DOHH2 (cell line): ENCODE measurements around the gene SYNGR4.

Experiments used
- H3F3A ChIP-seq: fragments of 200-600 bp; sonication (generic), shearing (Covaris generic); 2 replicates; pipeline ENCODE4 v1.6.0; 2016; ENCODE audit warnings: antibody characterized with exemption, mild to moderate bottlenecking; ENCODE audit not compliant: control insufficient read depth, insufficient read depth
- H3K27ac ChIP-seq: fragments of 200-600 bp; sonication (generic); 2 replicates; pipeline ENCODE4 v1.5.1; 2014; ENCODE audit warnings: low read depth, mild to moderate bottlenecking, low read length, moderate library complexity
- H3K27me3 ChIP-seq: fragments of 200-600 bp; sonication (generic); 2 replicates; pipeline ENCODE4 v1.6.1; 2014; ENCODE audit warnings: mild to moderate bottlenecking, low read length, mixed read lengths; ENCODE audit not compliant: control insufficient read depth
- H3K36me3 ChIP-seq: fragments of 200-600 bp; sonication (generic); 2 replicates; pipeline ENCODE4 v1.6.1; 2014; ENCODE audit warnings: mild to moderate bottlenecking, low read length, moderate library complexity, mixed read lengths; ENCODE audit not compliant: control insufficient read depth
- H3K4me1 ChIP-seq: fragments of 200-600 bp; sonication (generic); 2 replicates; pipeline ENCODE4 v1.6.1; 2014; ENCODE audit warnings: mild to moderate bottlenecking, low read length, mixed read lengths; ENCODE audit not compliant: control insufficient read depth
- H3K4me2 ChIP-seq: fragments of 200-600 bp; sonication (generic); 2 replicates; pipeline ENCODE4 v1.6.0; 2014; ENCODE audit warnings: mild to moderate bottlenecking, low read length, moderate library complexity
- H3K4me3 ChIP-seq: fragments of 200-600 bp; sonication (generic); 2 replicates; pipeline ENCODE4 v1.5.1; 2014; ENCODE audit warnings: mild to moderate bottlenecking, low read length, mixed read lengths
- H3K79me2 ChIP-seq: fragments of 200-600 bp; sonication (generic); 2 replicates; pipeline ENCODE4 v1.6.1; 2014; ENCODE audit warnings: mild to moderate bottlenecking, low read length, mixed read lengths; ENCODE audit not compliant: control insufficient read depth
- H3K9me2 ChIP-seq: fragments of 200-600 bp; sonication (generic); replicated peaks from 2 replicates; pipeline ENCODE4 v1.6.1; 2014; ENCODE audit warnings: mild to moderate bottlenecking, low read length, mixed read lengths; ENCODE audit not compliant: control insufficient read depth
- H3K9me3 ChIP-seq: fragments of 200-600 bp; sonication (generic); 2 replicates; pipeline ENCODE4 v1.6.1; 2014; ENCODE audit warnings: antibody characterized with exemption, low read length, mixed read lengths; ENCODE audit not compliant: control insufficient read depth, insufficient read depth
- H4K20me1 ChIP-seq: fragments of 200-600 bp; sonication (generic); 2 replicates; pipeline ENCODE4 v1.6.0; 2014; ENCODE audit warnings: low read depth, mild to moderate bottlenecking, antibody characterized with exemption, low read length, moderate library complexity; ENCODE audit not compliant: control insufficient read depth, insufficient read depth
- EZH2phosphoT487 ChIP-seq: fragments of 200-600 bp; sonication (generic); IDR thresholded peaks from 2 replicates; pipeline ENCODE4 v1.6.1; 2017; ENCODE audit warnings: borderline replicate concordance, mild to moderate bottlenecking, antibody characterized with exemption, low read length, moderate library complexity, mixed read lengths
- TF ChIP-seq, protein P1 (sequence below): fragments of 200-600 bp; sonication (generic); IDR thresholded peaks from one replicate; pipeline ENCODE4 v1.5.1; 2014; ENCODE audit warnings: antibody characterized with exemption, mild to moderate bottlenecking, low read depth, low read length; ENCODE audit not compliant: poor library complexity, severe bottlenecking

Gene SYNGR4

GRCh38 chr19:48332351-48332661, 31.9 kb upstream of the SYNGR4 start:
- Histone ChIP-seq H3K9me2 (no peaks in the 10 kb centered on the region), H3K27ac (peak overlapping the region; percentile 89), H4K20me1 (no peaks in the 10 kb centered on the region), H3K4me2 (peak overlapping the region; percentile 82), H3K79me2 (peaks cover 17% of the 10 kb centered on the region), H3F3A (peaks cover 19% of the 10 kb centered on the region), H3K4me3 (peak overlapping the region; percentile 76), H3K4me1 (peaks cover 63% of the 10 kb centered on the region), H3K9me3 (peaks cover 8% of the 10 kb centered on the region), H3K27me3 (no peaks in the 10 kb centered on the region), H3K36me3 (peaks cover 19% of the 10 kb centered on the region)
- TF ChIP-seq EZH2phosphoT487 = no peak
- TF ChIP-seq, protein P1, sequence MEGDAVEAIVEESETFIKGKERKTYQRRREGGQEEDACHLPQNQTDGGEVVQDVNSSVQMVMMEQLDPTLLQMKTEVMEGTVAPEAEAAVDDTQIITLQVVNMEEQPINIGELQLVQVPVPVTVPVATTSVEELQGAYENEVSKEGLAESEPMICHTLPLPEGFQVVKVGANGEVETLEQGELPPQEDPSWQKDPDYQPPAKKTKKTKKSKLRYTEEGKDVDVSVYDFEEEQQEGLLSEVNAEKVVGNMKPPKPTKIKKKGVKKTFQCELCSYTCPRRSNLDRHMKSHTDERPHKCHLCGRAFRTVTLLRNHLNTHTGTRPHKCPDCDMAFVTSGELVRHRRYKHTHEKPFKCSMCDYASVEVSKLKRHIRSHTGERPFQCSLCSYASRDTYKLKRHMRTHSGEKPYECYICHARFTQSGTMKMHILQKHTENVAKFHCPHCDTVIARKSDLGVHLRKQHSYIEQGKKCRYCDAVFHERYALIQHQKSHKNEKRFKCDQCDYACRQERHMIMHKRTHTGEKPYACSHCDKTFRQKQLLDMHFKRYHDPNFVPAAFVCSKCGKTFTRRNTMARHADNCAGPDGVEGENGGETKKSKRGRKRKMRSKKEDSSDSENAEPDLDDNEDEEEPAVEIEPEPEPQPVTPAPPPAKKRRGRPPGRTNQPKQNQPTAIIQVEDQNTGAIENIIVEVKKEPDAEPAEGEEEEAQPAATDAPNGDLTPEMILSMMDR = no peak

DNA sequence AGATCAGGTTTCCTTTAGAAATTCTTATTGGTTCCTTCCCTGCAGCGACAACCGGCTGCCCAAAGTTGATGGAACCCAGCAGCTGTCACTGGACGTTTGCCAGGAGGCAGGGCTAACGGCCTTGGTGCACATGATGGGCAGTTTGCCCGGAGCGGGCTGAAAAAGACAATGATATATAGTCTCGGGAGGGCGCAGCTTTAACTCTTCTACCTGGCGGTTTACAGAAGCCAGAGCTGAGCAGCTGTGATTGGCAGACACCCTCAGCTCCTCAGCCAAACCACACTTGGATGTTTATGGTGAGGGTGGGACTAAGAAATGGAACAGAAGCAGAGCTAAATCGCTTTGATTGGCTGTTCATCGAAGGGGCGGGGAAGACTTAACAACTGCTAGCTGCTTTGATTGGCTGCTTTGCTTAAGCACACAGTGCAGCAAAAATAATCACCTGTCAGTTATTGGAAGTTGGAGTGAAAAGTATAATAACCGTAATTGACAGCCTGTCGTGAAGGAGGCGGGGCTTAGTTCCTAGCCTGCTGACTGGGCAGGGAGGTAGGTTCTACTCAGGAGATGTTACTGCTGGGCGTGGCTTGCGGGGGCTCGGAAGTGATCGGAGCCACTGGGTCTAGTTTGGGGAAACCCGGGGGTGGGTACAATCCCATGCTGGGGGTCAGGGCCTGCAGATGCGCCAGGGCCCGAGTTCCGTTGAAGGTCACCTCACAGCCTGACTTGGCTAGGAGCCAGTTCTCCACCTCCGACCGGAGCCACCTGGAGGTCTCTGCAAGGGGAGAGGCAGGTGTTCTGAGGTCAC, 31.3 kb upstream of the SYNGR4 start:
- H3K4me1 ChIP-seq = peaks cover 58% of the 10 kb centered on the region
- TF ChIP-seq, protein P1 = no peak
- no peak for TF ChIP-seq EZH2phosphoT487
- peak overlapping the region; percentile 76 for H3K4me3 ChIP-seq
- H3K9me2 ChIP-seq = no peaks in the 10 kb centered on the region
- peak overlapping the region; percentile 82 for H3K4me2 ChIP-seq
- H3K27me3 ChIP-seq = no peaks in the 10 kb centered on the region
- peaks cover 12% of the 10 kb centered on the region for H3K79me2 ChIP-seq
- H3K9me3 ChIP-seq = peaks cover 8% of the 10 kb centered on the region
- peaks cover 14% of the 10 kb centered on the region for H3K36me3 ChIP-seq
- H4K20me1 ChIP-seq = no peaks in the 10 kb centered on the region
- H3K27ac ChIP-seq = peak overlapping the region; percentile 89
- H3F3A ChIP-seq = peaks cover 19% of the 10 kb centered on the region

- H3K9me2 ChIP-seq = no peaks in the 10 kb centered on the region
- H3K27me3 ChIP-seq = no peaks in the 10 kb centered on the region
- peak overlapping the region; percentile 89 for H3K27ac ChIP-seq
- peaks cover 10% of the 10 kb centered on the region; the same call in 1 of the 2 replicates for H3K79me2 ChIP-seq
- peak overlapping the region; percentile 76 for H3K4me3 ChIP-seq
- H3K9me3 ChIP-seq = peaks cover 4% of the 10 kb centered on the region
- H3K4me1 ChIP-seq = peaks cover 54% of the 10 kb centered on the region
- no peaks in the 10 kb centered on the region for H4K20me1 ChIP-seq
- peak overlapping the region; percentile 82 for H3K4me2 ChIP-seq
- TF ChIP-seq EZH2phosphoT487 = no peak
- TF ChIP-seq, protein P1 = peak; percentile 88
- peaks cover 9% of the 10 kb centered on the region for H3K36me3 ChIP-seq
- peaks cover 19% of the 10 kb centered on the region for H3F3A ChIP-seq
Observed at GRCh38 chr19:48333467-48334384, 30.4 kb upstream of the SYNGR4 start.
